ENCODE measurements around the gene APAF1. TPM values are rescaled to one million over a fixed set of nuclear protein-coding genes. Genes with fewer than 3 reads are reported as not detected.
"Not testable (repeated sequence)": the region's sequence is repeated elsewhere in the genome, so short reads cannot be mapped to it uniquely, and the experiment has no call there.

Gene APAF1
- total RNA-seq, 2 donors from 2014 or later: 3.9 to 5.3 TPM

GRCh38 chr12:98752726-98753125 lies 107.6 kb downstream of the APAF1 start:
- H3K9me3 ChIP-seq: no peaks in the 10 kb centered on the region
- no peak for DNase-seq (ENCODE audit: low spot score)
- no peak for TF ChIP-seq CTCF (IDR thresholded peaks at IDR 0.05)
- no peaks in the 10 kb centered on the region for H3K27me3 ChIP-seq
- no peaks in the 10 kb centered on the region for H3K4me1 ChIP-seq
- no peak overlapping the region for H3K27ac ChIP-seq
- no peak overlapping the region for H3K4me3 ChIP-seq
- no peaks in the 10 kb centered on the region for H3K36me3 ChIP-seq

GRCh38 chr12:98754095-98754494 lies 109.0 kb downstream of the APAF1 start:
- Histone ChIP-seq H3K4me1 (no peaks in the 10 kb centered on the region), H3K27ac (no peak overlapping the region), H3K27me3 (no peaks in the 10 kb centered on the region), H3K4me3 (no peak overlapping the region), H3K9me3 (no peaks in the 10 kb centered on the region), H3K36me3 (no peaks in the 10 kb centered on the region)
- no peak for TF ChIP-seq CTCF (IDR thresholded peaks at IDR 0.05)
- no peak for DNase-seq (ENCODE audit: low spot score)

GRCh38 chr12:98755855-98756254 lies 110.8 kb downstream of the APAF1 start:
- not testable (repeated sequence) for H3K4me3 ChIP-seq; H3K36me3 ChIP-seq; H3K9me3 ChIP-seq; H3K27ac ChIP-seq; H3K27me3 ChIP-seq; H3K4me1 ChIP-seq; DNase-seq (ENCODE audit: low spot score)

- no peak overlapping the region for H3K4me3 ChIP-seq
- no peaks in the 10 kb centered on the region for H3K27me3 ChIP-seq
- H3K4me1 ChIP-seq: no peaks in the 10 kb centered on the region
- no peak overlapping the region for H3K27ac ChIP-seq
- no peak for DNase-seq (ENCODE audit: low spot score)
- no peaks in the 10 kb centered on the region for H3K9me3 ChIP-seq
- TF ChIP-seq CTCF (IDR thresholded peaks at IDR 0.05): no peak
- no peaks in the 10 kb centered on the region for H3K36me3 ChIP-seq
Observed at GRCh38 chr12:98757455-98757854, 112.4 kb downstream of the APAF1 start.

GRCh38 chr12:98758331-98758730 lies 113.2 kb downstream of the APAF1 start:
- H3K9me3 ChIP-seq: no peaks in the 10 kb centered on the region
- H3K36me3 ChIP-seq: no peaks in the 10 kb centered on the region
- no peak for DNase-seq (ENCODE audit: low spot score)
- H3K4me3 ChIP-seq: no peak overlapping the region
- TF ChIP-seq CTCF (IDR thresholded peaks at IDR 0.05): no peak
- no peak overlapping the region for H3K27ac ChIP-seq
- H3K27me3 ChIP-seq: no peaks in the 10 kb centered on the region
- no peaks in the 10 kb centered on the region for H3K4me1 ChIP-seq

- Histone ChIP-seq H3K27ac (no peak overlapping the region), H3K27me3 (no peaks in the 10 kb centered on the region), H3K36me3 (no peaks in the 10 kb centered on the region), H3K4me1 (no peaks in the 10 kb centered on the region), H3K9me3 (no peaks in the 10 kb centered on the region), H3K4me3 (no peak overlapping the region)
- TF ChIP-seq CTCF (IDR thresholded peaks at IDR 0.05): no peak
- no peak for DNase-seq (ENCODE audit: low spot score)
Observed at GRCh38 chr12:98763656-98764055, 118.6 kb downstream of the APAF1 start.
